GM18909 (cell line): Measurements from ENCODE around the gene SLC22A6.

Source experiments
- ATAC-seq: cut with Tn5 transposase; IDR thresholded peaks from one replicate; pipeline ENCODE4 v1.9.1; 2021; ENCODE audit warnings: mild to moderate bottlenecking; ENCODE audit not compliant: unreplicated experiment, poor library complexity

Gene SLC22A6, protein sequence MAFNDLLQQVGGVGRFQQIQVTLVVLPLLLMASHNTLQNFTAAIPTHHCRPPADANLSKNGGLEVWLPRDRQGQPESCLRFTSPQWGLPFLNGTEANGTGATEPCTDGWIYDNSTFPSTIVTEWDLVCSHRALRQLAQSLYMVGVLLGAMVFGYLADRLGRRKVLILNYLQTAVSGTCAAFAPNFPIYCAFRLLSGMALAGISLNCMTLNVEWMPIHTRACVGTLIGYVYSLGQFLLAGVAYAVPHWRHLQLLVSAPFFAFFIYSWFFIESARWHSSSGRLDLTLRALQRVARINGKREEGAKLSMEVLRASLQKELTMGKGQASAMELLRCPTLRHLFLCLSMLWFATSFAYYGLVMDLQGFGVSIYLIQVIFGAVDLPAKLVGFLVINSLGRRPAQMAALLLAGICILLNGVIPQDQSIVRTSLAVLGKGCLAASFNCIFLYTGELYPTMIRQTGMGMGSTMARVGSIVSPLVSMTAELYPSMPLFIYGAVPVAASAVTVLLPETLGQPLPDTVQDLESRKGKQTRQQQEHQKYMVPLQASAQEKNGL

DNA sequence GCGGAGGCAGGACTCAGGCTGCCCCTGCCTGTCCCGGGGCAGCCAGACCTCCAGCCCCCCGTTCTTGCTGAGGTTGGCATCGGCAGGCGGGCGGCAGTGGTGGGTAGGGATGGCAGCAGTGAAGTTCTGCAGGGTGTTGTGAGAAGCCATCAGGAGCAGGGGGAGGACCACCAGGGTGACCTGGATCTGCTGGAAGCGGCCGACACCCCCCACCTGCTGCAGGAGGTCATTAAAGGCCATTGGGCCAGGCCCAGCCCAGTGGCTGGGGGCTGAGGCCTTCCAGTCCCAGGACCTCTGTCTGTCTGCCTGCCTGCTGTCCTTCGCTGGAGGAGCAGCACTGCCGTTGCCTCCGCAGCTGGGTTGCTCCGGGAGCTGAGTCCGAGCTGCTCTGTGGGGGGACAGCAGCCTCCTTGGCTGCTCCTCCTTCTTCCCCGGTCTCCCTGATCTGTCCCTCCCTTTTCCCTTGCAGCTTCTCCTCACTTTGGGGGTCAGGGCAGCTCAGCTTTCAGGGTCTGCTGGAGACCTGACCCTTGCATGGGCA, at the start of gene SLC22A6:
Gene SLC22A6, minus strand, starts transcription at position 517 of the 541 bp plus-strand sequence. Its CDS starts 277 bp downstream, at position 240.
- ATAC-seq = no peak

DNA sequence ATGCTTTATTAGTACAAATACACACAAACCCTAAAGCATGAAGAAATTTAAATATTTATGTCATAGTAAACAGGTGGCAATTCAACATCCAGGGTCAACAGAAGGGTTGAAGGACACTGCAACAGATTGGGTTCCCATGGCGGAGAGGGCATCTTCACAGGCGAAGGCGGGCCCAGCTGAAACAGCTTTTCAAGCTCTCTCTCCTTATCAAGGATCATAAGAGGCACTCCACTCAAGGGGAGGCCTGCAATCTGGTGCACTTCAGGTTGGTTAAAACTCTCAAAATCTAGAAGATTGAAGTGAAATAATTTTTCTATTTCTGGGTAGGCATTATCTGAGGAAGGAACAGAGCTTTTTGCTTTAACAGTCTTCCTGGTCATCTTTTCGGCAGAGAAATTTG, 47.7 kb upstream of the SLC22A6 start:
- ATAC-seq = no peak

DNA sequence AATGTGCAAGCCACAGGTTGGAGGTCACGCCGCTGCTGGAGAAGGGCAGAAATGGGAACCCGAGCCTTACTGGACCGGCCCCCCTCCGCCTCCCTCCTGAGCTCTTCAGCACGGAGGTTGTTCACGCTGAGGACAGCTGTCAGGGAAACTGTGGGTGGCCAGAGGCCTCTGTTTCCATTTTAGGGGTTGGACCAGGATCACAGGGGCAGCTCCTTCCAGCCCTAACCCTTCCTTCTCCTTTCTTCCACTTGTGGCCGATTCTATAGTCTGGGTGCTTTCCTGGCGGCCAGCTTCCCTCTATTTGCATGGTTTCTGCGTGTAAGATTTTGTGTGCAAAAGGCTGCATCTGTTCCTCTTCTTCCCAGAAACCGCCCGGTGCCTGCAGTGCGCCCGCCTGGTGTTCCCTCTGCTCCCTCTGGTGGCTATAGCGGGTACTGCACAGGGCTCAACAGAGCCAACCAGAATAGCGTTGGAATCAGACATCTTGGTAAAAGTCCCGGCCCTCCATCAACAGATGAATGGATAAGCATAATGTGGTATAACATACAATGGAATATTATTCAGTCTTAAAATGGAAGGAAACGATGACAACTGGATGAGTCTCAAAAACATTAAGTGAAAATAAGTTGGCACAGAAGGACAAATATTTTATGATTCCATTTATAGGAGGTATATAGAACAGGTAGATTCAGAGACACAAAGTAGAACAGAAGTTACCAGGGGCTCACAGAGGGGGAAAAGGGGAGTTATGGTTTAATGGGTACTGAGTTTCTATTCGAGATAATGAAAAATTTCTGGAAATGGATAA, 39.3 kb upstream of the SLC22A6 start:
- no peak for ATAC-seq

DNA sequence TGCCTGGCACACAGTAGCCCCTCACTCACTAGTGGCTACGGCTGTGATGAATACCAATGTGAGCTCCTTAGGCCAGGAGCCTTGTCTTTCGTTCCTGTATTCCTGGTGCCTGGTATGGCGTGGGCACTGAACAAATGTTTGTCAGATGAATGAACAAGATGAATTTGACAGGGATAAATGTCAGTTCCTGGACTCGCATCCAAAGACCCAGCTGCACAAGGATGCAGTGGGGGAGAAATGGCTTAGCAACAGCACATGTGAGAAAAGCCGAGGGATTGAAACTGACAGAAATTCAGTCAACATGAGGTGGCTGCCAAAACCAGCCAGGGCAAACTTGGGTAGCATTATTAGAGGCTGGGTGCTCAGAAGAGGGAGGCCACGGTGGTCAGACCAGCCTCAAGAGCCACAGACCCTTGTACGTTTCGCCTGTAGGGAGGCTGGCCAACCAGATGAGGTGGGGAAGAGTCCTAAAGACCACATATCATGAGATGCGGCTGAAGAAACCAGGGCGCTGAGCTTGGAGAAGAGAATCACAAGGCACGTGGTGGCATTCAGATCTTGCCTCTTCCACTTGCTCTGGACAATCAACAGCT, 38.6 kb upstream of the SLC22A6 start:
- ATAC-seq = no peak

DNA sequence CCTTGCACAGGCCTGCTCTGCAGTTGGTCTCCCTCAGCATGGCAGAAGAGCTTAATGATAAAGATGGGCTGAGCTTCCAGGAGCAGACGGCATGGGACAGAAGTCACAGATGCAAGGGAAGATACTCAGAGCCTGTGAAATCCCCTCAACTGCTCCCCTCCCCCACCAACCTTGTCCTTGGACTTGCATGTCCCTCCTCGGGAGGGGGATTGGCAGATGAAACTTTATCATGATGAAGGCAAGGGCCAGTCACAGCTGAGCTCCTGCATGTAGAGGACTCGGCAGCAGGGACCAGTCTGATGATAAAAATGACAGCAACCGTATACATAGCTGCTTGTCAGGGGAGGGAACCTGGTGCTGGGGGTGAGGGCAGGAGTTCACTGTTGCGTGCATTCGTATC, 37.7 kb upstream of the SLC22A6 start:
- no peak for ATAC-seq

DNA sequence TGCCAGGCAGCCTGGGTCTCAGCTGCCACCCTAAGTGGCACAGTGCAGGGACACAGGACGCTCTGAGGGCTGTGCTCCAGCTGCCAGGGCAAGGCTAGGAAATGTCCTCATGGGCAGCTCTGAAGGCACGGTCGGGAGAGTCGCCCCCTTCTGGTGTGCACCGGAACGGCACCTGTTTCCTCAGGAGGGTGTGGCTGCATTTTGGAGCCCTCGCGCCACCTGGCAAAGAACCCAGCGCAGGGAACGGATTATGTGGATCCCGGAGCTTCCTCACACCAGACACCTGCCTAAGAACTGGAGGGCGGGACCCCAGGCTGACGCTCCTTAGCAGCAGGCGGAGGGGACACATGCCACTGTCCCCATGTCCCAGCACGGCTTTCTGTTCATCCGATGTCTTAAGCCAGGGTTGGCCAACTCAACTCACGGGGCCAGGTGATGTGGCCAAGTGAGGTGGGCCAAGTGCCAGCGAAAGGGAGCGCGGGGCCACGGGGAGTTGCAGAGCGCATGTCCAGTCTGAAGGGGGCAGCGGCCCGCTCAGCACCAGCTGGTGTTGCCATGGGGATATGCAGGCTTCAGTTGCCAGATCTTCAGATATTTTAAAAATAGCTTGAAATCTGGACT, 36.0 kb upstream of the SLC22A6 start:
- ATAC-seq = no peak

DNA sequence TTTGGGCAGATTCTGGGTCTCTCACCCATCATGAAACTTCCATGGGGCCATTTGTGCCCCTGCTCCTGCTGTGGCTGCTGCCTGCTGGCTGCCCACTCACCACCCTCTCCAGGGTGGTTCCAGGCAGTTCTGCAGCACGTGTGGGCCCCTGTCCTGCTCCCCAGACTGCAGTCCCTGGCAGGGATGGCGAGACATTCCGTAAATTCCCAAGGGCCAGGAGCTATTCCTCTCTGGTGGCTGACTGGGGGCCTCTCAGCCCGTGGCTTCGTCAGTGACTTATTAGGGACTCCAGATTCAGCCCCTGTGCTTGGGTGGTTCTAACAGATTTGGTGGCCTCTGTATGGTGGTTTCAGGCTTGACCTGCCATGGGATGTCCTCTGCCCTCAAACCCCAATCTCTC, 34.7 kb upstream of the SLC22A6 start:
- ATAC-seq = no peak

DNA sequence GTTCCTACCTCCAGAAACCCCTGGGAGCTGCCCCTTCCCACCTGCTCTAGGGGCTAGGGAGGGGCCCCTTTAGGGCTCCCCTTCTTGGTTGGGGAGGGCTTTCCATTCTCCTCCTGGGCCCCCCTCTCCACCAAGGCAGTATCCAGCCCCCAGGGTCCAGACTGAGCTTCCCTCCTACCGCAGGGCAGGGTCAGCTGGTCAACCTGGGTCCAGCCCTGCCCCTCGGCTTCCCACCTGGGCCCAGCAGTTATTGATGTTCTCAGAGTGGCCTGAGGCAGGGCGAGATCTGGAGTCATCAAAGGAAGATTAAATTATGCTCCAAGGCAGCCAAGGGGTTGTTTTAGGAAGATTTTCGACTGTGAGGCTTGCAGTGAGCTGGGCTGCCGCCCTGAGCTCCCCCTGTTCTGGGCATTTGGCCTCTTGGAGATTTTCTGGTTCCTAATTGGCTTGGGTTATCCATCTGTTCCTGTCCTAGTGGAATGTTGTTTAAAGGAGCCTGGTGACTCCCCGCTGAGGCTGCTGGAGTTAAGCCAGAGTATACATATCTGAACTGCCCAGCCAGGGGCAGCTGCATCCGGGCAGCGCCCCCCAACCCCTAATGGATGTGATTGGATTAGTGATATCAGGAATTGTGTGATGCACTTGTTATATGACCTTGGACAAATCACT, 32.7 kb upstream of the SLC22A6 start:
- no peak for ATAC-seq

DNA sequence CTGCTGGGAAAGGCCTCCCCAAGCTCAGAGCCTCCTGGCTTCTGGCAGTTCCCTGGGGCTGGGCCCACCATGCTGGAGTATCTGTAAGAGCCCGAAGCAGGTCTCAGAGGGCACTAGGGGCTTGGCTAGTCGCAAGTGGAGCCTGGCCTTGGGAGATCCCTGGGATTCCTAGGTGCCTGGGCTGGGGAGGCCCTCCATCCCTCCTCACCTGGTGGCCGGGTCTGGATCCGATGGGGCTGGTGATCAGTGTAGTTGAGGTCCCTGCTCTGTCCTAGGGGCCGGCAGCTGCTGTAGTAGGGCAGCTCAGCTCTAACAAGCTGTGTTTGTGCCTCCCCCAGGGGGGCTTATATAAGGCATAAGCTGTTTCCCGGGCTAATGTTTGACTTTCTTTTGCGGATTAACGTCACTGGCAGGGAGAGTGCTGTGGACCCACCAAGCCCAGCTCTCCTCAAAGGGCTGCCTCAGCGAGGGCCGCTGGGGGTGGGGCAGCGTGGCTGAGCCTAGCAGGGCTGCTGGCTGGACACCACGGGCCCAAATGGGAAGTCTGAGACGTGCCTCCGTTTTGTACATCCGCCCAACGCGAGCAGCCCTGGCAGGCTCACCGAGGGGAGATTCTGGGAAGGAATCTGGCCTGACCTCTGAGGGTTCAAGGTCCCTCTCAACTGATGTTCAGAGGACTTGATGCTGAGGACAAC, 30.9 kb upstream of the SLC22A6 start, which contains the start of gene SLC22A8:
Gene SLC22A8, minus strand, starts transcription at position 321 of the 695 bp plus-strand sequence. CDS start 883 bp downstream, outside the sequence.
- no peak for ATAC-seq

DNA sequence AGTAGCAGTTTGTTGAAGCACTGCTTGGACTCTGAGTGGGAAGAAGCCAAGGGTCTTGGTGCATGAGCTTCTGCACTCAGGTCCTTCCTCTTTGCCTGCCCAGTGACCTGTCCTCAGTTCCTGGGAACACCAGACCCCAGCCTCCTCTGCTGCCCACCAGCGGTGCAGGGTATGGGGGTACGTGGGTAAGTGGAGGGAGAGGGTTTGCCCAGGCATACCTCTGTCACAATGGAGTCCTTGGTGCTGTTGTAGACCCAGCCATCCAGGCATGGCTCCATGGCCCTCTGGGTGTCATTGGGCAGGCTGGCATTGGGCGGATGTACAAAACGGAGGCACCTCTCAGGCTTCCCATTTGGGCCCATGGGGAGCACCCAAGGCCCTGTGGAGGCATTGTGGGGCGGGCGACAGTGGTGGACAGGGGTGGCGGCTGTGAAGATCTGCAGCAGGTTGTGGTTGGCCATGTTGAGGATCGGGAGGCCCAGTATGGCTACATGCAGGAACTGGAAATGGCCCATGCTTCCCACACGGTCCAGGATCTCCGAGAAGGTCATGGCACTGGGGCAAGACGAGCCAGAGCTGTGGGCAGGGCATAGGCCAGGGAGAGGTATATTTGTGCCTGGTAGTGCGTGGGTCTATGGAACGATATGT, 29.8 kb upstream of the SLC22A6 start:
- ATAC-seq = no peak

DNA sequence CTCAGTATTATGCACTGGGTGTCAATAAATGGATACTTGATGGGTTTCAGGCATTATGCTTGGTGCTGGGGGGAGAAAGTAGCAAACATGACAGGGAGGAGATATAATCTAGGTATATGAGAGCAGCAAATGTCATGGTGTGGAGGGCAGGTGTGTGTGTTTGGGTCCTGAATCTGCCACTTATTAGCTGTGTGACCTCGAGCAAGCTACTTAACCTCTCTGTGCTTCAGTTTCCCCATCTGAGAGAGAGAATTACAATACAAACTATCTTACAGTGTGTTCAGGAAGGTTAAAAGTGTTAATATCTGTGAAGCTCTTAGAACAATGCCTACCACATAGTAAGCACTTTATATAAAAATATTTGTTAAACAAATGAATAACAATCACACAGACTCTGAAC, 28.1 kb upstream of the SLC22A6 start:
- no peak for ATAC-seq

DNA sequence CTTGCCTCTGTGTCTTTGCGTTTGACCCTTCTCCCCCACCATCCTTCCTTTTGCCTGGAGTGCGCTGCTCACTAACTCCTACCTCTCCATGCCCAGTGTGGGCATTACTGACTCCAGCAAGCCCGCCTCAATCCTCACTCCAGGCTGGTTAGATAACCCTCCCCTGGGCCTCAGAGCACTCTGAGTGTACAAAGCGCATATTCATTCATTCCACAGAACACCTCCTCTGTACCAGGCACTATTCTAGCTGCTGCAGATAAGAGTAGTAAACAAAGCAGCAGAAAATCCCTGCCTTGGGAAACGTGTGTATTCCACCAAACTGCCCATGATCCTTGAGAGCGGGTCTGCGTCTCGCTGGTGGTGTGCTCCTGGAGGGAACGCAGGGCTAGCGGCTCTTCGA, 27.7 kb upstream of the SLC22A6 start:
- no peak for ATAC-seq

DNA sequence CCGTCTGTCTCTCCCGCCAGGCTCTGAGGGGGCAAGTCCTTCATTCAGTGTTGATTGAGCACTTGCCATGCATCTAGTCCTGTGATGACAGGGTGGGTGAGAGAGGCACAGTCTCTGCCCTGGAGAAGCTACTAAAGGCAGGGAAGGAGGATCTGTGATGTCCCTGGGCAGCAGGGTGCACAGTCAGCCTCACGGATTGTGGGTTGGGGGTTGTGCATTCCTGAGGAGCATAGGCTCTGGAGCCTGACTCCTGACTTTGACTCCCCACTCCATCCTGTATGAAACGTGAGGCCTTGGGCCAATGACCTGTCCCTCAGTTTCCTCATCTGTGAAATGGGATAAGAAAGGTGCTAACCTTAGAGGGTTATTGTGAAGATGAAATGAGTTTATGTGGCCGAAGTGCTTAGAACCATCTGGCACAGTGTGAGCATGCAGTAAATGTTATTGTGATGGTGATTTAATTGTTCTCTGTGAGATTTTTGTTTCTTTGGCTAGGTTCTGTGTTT, 26.2 kb upstream of the SLC22A6 start:
- no peak for ATAC-seq

DNA sequence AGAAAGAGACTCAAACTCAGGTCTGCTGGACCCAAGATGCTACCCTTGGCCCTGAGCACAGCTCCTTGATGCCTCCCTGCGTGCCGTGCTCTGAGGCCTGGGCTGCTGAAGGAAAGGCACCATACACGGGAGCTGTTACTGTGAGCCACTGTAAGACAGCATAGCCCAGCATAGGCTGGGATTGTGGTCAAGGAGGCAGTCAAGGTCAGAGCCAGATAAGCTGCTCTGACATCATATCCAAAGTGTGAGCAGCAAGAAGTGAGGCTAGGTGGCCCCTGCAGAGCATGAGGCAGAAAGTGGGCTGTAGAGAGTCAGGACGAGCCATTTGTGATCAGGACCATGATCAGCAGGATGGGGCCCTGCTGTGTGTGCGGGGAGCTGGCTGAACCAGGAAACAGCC, 23.2 kb upstream of the SLC22A6 start:
- ATAC-seq = no peak

DNA sequence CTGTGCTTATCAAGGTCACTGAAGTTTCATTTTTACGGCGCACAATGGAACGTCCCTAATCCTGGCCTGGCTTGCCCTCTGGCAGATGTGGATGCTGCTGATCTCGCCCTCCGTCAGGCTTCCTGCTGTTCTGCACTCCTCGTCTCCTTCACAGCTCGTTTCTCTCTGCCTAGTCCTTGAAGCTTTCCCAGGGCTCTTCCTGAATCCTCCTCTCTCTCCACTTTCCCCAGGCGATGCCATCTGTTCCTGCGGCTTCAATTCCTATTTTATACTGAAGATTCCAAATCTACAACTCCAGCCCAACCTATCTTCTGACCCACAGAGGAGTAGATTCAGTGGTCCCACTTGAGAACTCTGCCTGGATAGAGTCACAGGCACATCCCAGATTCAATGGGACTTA, 16.7 kb upstream of the SLC22A6 start:
- ATAC-seq = no peak

DNA sequence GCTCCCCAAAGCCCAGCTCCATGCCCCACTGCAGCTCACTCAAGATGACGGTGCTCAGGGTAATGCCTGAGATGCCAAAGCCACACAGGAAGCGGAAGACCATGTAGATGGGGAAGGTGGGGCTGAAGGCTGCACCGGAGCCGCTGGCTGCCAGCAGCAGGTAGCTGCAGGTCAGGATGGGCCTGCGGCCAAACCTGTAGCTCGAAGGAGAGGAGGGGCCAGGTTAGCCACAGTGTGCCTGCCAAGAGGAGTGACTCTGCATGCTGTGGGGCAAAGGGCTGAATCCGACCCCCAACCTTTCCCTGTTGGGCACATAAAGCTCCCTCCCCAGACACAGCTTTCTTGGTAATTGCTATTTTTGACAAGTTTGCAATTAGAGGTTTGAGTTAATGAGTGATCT, 14.9 kb upstream of the SLC22A6 start:
- ATAC-seq = no peak

DNA sequence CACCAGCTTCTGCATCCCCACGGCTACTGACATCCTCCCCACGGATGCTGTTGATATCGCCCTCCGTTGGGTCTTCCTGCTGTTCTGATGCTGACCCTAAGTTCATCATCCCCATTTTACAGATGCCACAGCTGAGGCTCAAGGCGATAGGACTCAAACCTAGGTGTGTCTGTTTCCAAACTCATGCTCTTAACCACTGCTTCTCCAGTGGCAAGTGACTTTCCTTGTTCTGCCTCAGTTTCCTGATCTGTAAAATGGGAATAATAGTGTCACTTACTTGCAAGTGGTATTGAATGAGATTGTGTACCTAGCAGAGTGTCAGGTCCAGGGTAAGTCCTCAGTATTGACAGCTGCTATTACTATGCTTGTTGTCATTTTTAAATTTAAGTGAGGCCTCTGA, 14.4 kb upstream of the SLC22A6 start:
- ATAC-seq = no peak

DNA sequence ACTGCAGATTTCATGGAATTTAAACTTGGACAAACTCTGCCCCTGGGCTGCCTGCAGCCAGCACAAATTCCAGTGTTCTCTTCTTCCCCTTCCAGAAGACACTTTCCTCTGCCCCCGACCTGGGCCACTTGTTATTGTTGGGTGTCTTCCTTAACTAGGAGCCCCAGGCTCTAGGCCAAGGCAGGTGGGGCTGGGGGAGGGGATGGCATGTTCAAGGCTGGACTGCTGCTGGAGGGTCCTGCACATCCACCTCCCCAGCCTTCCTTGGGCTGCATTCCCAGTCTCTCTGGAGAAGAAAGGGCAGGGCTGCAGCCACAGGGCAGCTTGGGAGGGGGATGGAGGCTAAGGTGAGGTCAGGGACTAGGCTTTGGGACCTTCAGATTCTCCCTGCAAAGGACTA, 11.5 kb upstream of the SLC22A6 start:
- no peak for ATAC-seq
